ENCODE measurements around the gene SSTR4.

GRCh38 chr20:23019403-23019802, 15.7 kb upstream of the SSTR4 start:
- no peak for TF ChIP-seq RAD21 (IDR thresholded peaks at IDR 0.05; ENCODE audit: low read depth)
- TF ChIP-seq, protein P1, sequence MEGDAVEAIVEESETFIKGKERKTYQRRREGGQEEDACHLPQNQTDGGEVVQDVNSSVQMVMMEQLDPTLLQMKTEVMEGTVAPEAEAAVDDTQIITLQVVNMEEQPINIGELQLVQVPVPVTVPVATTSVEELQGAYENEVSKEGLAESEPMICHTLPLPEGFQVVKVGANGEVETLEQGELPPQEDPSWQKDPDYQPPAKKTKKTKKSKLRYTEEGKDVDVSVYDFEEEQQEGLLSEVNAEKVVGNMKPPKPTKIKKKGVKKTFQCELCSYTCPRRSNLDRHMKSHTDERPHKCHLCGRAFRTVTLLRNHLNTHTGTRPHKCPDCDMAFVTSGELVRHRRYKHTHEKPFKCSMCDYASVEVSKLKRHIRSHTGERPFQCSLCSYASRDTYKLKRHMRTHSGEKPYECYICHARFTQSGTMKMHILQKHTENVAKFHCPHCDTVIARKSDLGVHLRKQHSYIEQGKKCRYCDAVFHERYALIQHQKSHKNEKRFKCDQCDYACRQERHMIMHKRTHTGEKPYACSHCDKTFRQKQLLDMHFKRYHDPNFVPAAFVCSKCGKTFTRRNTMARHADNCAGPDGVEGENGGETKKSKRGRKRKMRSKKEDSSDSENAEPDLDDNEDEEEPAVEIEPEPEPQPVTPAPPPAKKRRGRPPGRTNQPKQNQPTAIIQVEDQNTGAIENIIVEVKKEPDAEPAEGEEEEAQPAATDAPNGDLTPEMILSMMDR (IDR thresholded peaks at IDR 0.05 in 2 of 3, conservative IDR thresholded peaks at IDR 0.05 in 1 of 3; ENCODE audit: borderline replicate concordance in 1 of 3, insufficient read depth in 1 of 3, low read depth in 2 of 3, low read length in 2 of 3): no peak
- no peak for TF ChIP-seq EZH2phosphoT487 (IDR thresholded peaks at IDR 0.05; ENCODE audit: borderline replicate concordance)
- TF ChIP-seq POLR2A (IDR thresholded peaks at IDR 0.05; ENCODE audit: borderline replicate concordance, extremely low read depth, insufficient read depth, insufficient read length): no peak
- TF ChIP-seq, protein P2, sequence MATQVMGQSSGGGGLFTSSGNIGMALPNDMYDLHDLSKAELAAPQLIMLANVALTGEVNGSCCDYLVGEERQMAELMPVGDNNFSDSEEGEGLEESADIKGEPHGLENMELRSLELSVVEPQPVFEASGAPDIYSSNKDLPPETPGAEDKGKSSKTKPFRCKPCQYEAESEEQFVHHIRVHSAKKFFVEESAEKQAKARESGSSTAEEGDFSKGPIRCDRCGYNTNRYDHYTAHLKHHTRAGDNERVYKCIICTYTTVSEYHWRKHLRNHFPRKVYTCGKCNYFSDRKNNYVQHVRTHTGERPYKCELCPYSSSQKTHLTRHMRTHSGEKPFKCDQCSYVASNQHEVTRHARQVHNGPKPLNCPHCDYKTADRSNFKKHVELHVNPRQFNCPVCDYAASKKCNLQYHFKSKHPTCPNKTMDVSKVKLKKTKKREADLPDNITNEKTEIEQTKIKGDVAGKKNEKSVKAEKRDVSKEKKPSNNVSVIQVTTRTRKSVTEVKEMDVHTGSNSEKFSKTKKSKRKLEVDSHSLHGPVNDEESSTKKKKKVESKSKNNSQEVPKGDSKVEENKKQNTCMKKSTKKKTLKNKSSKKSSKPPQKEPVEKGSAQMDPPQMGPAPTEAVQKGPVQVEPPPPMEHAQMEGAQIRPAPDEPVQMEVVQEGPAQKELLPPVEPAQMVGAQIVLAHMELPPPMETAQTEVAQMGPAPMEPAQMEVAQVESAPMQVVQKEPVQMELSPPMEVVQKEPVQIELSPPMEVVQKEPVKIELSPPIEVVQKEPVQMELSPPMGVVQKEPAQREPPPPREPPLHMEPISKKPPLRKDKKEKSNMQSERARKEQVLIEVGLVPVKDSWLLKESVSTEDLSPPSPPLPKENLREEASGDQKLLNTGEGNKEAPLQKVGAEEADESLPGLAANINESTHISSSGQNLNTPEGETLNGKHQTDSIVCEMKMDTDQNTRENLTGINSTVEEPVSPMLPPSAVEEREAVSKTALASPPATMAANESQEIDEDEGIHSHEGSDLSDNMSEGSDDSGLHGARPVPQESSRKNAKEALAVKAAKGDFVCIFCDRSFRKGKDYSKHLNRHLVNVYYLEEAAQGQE (IDR thresholded peaks at IDR 0.05; ENCODE audit: low read depth): no peak

Measured in HCT116 (cell line).